NB4 (cell line): ENCODE measurements around the gene ZDHHC23.
A peak's percentile ranks its signal among the peaks of the same experiment; 100 is the strongest.

Source experiments
- CTCF ChIP-seq: IDR thresholded peaks from one replicate; pipeline ENCODE4 v1.5.1; 2012; ENCODE audit warnings: low read depth, low read length
- MAX ChIP-seq: IDR thresholded peaks from 2 replicates; pipeline ENCODE4 v1.6.1; 2011; ENCODE audit warnings: low read depth, low read length
- MYC ChIP-seq: IDR thresholded peaks from 2 replicates; pipeline ENCODE4 v1.6.1; 2011; ENCODE audit warnings: low read depth, low read length
- POLR2A ChIP-seq: IDR thresholded peaks from 2 replicates; pipeline ENCODE4 v1.6.1; 2011; ENCODE audit warnings: mild to moderate bottlenecking; ENCODE audit not compliant: insufficient read length; ENCODE audit errors: extremely low read depth

GRCh38 chr3:113948015-113948917 lies 453 bp downstream of the ZDHHC23 start:
- 0 out of 2 replicates have a peak, but pooled peaks have one; percentile 10 for TF ChIP-seq MAX
- TF ChIP-seq POLR2A: no peak
- TF ChIP-seq CTCF: no peak
- TF ChIP-seq MYC: 0 out of 2 replicates have a peak, but pooled peaks have one; percentile 6
